IMR-90 (cell line): ENCODE results near the gene KICS2. TPM values are rescaled to one million over a fixed set of nuclear protein-coding genes. Genes with fewer than 3 reads are reported as not detected.

ENCODE experiments used
- ATAC-seq: fragments of 200-7000 bp; cut with Tn5 transposase; 2 replicates; pipeline ENCODE4 v1.9.1; 2020; ENCODE audit warnings: low read depth, mild to moderate bottlenecking, moderate library complexity
- BruUV-seq: library from RNA; stranded (reverse); fragments of 400-500 nt; replicated peaks from 2 replicates; lab custom pipeline; 2021; lab: Mats Ljungman, UMichigan
- CTCF ChIA-PET: fragments of 300-600 bp; formaldehyde crosslinking; extraction: SDS; loops from one replicate; lab custom pipeline; 2021; ENCODE audit warnings: antibody characterized with exemption; lab: Yijun Ruan, JAX
- POLR2A ChIA-PET: fragments of 300-600 bp; sonication (Branson Sonifier 250); formaldehyde crosslinking; loops from one replicate; lab custom pipeline; 2022; ENCODE audit warnings: antibody characterized with exemption; ENCODE audit not compliant: unreplicated experiment; lab: Charles Lee
- DNase-seq: peaks from one replicate; pipeline ENCODE4 v3.0.0; 2013
- H2AFZ ChIP-seq: replicated peaks from 2 replicates; pipeline ENCODE3; 2013; ENCODE audit warnings: low read length, mild to moderate bottlenecking; ENCODE audit not compliant: poor library complexity
- H2AK5ac ChIP-seq: 2 replicates; pipeline ENCODE4 v1.6.1; 2013; ENCODE audit warnings: low read depth, low read length, inconsistent platforms
- H2AK9ac ChIP-seq: replicated peaks from 2 replicates; pipeline ENCODE3; 2013; ENCODE audit warnings: mild to moderate bottlenecking, low read depth, low read length, moderate library complexity; ENCODE audit not compliant: poor library complexity
- H2BK120ac ChIP-seq: 2 replicates; pipeline ENCODE4 v1.6.1; 2013; ENCODE audit warnings: low read depth, low read length, inconsistent platforms
- H2BK15ac ChIP-seq: 3 replicates; pipeline ENCODE4 v1.6.1; 2013; ENCODE audit warnings: low read depth, low read length, inconsistent platforms
- H2BK20ac ChIP-seq: 2 replicates; pipeline ENCODE4 v1.6.1; 2013; ENCODE audit warnings: low read depth, mild to moderate bottlenecking, inconsistent platforms, low read length, moderate library complexity
- H2BK5ac ChIP-seq: 2 replicates; pipeline ENCODE4 v1.6.1; 2013; ENCODE audit warnings: mild to moderate bottlenecking, low read depth, low read length, inconsistent platforms; ENCODE audit not compliant: poor library complexity, severe bottlenecking
- H3K14ac ChIP-seq: replicated peaks from 2 replicates; pipeline ENCODE4 v1.6.1; 2013; ENCODE audit warnings: low read depth, low read length, inconsistent platforms
- H3K18ac ChIP-seq: 2 replicates; pipeline ENCODE4 v1.6.1; 2013; ENCODE audit warnings: low read depth, low read length, control low read depth
- H3K23ac ChIP-seq: 2 replicates; pipeline ENCODE4 v1.6.1; 2013; ENCODE audit warnings: low read depth, low read length, inconsistent platforms
- H3K27ac ChIP-seq: 2 replicates; pipeline ENCODE4 v1.5.1; 2013; ENCODE audit warnings: mild to moderate bottlenecking, control low read depth, low read length; ENCODE audit not compliant: insufficient read depth
- H3K27me3 ChIP-seq: 2 replicates; pipeline ENCODE4 v1.6.1; 2013; ENCODE audit warnings: low read length; ENCODE audit not compliant: control insufficient read depth, insufficient read depth
- H3K36me3 ChIP-seq: 2 replicates; pipeline ENCODE4 v1.6.1; 2013; ENCODE audit warnings: low read length, mixed read lengths; ENCODE audit not compliant: control insufficient read depth, insufficient read depth
- H3K4ac ChIP-seq: 2 replicates; pipeline ENCODE4 v1.6.1; 2013; ENCODE audit warnings: low read depth, low read length, inconsistent platforms
- H3K4me1 ChIP-seq: 2 replicates; pipeline ENCODE4 v1.6.1; 2013; ENCODE audit warnings: low read length, mixed read lengths; ENCODE audit not compliant: control insufficient read depth, insufficient read depth
- H3K4me2 ChIP-seq: 2 replicates; pipeline ENCODE4 v1.6.1; 2013; ENCODE audit warnings: low read depth, mild to moderate bottlenecking, control low read depth, low read length, moderate library complexity
- H3K4me3 ChIP-seq: 2 replicates; pipeline ENCODE4 v1.5.1; 2013; ENCODE audit warnings: low read depth, mild to moderate bottlenecking, control low read depth, low read length, moderate library complexity; ENCODE audit not compliant: insufficient read depth
- H3K56ac ChIP-seq: 2 replicates; pipeline ENCODE4 v1.6.1; 2013; ENCODE audit warnings: low read length, inconsistent platforms; ENCODE audit not compliant: insufficient read depth; ENCODE audit errors: extremely low read depth
- H3K79me1 ChIP-seq, 2 experiments: 2 replicates each; pipeline ENCODE4 v1.6.1; 2013; ENCODE audit warnings: low read length in 2 of 2, inconsistent platforms in 1 of 2, low read depth in 1 of 2
- H3K9ac ChIP-seq: 2 replicates; pipeline ENCODE4 v1.6.1; 2013; ENCODE audit warnings: low read depth, low read length, control low read depth
- H3K9me1 ChIP-seq: 2 replicates; pipeline ENCODE4 v1.6.1; 2013; ENCODE audit warnings: low read length, inconsistent platforms; ENCODE audit not compliant: insufficient read depth
- H3K9me3 ChIP-seq: 2 replicates; pipeline ENCODE4 v1.6.1; 2013; ENCODE audit warnings: low read length; ENCODE audit not compliant: control insufficient read depth, insufficient read depth
- H4K20me1 ChIP-seq: 2 replicates; pipeline ENCODE4 v1.6.1; 2013; ENCODE audit warnings: low read length, inconsistent platforms; ENCODE audit not compliant: insufficient read depth
- H4K5ac ChIP-seq: 2 replicates; pipeline ENCODE4 v1.6.1; 2013; ENCODE audit warnings: mild to moderate bottlenecking, low read depth, low read length, control low read depth
- H4K8ac ChIP-seq, 2 experiments: 2 replicates each; pipeline ENCODE4 v1.6.1; 2013; ENCODE audit warnings: low read depth in 2 of 2, low read length in 2 of 2, control low read depth in 1 of 2, inconsistent platforms in 1 of 2
- H4K91ac ChIP-seq: 2 replicates; pipeline ENCODE4 v1.6.1; 2013; ENCODE audit warnings: low read depth, low read length, inconsistent platforms; ENCODE audit not compliant: insufficient read depth
- CTCF ChIP-seq: conservative IDR thresholded peaks from 2 replicates; pipeline ENCODE4 v1.5.1; 2012; ENCODE audit warnings: mild to moderate bottlenecking, low read depth, low read length, improper control_type of control experiment
- FOS ChIP-seq: fragments of 150-350 bp; IDR thresholded peaks from 2 replicates; pipeline ENCODE4 v1.6.1; 2016; ENCODE audit warnings: low read depth, low read length
- MAFK ChIP-seq: IDR thresholded peaks from 2 replicates; pipeline ENCODE4 v1.6.1; 2012; ENCODE audit warnings: low read depth, low read length, improper control_type of control experiment
- POLR2A ChIP-seq: IDR thresholded peaks from 2 replicates; pipeline ENCODE4 v1.6.1; 2012; ENCODE audit warnings: mild to moderate bottlenecking, low read depth, low read length
- RAD21 ChIP-seq: IDR thresholded peaks from 2 replicates; pipeline ENCODE4 v1.6.1; 2012; ENCODE audit warnings: low read length, improper control_type of control experiment
- RCOR1 ChIP-seq: IDR thresholded peaks from 2 replicates; pipeline ENCODE4 v1.6.1; 2012; ENCODE audit warnings: mild to moderate bottlenecking, low read length, improper control_type of control experiment; ENCODE audit not compliant: insufficient replicate concordance
- USF2 ChIP-seq: fragments of 150-350 bp; IDR thresholded peaks from 2 replicates; pipeline ENCODE4 v1.6.1; 2017; ENCODE audit warnings: mild to moderate bottlenecking, antibody characterized with exemption, low read length, low read depth
- WGBS, 2 experiments: methylation state at CpG; one replicate each; pipeline versions ENCODE4 v1.1.5 to v1.1.7; 2013; ENCODE audit warnings: missing lambda C conversion rate in 2 of 2; ENCODE audit not compliant: insufficient read length in 1 of 2; ENCODE audit errors: extremely low coverage in 2 of 2; 5-methylcytosine and 5-hydroxymethylcytosine counted together
- dilution Hi-C: fragments of 300-500 bp; cut with HindIII; formaldehyde crosslinking; loops from one replicate; pipeline ENCODE4 v1.14.3; 2018; ENCODE audit warnings: low sequenced_read_pairs; ENCODE audit not compliant: unreplicated experiment
- in situ Hi-C: fragments of 300-500 bp; cut with MboI; formaldehyde crosslinking; loops from 3 replicates; pipeline ENCODE4 v1.14.3; 2019; ENCODE audit warnings: low sequenced_read_pairs, inconsistent platforms, mixed read lengths
- intact Hi-C: fragments of 100-400 bp; cut with micrococcal nuclease; formaldehyde crosslinking; loops from 2 replicates; pipeline ENCODE4 v1.10.0; 2022
- polyA plus RNA-seq, 3 experiments: library from polyadenylated mRNA; depleted of rRNA; stranded (reverse); fragments of >200 nt; gene quantifications; 2 replicates each; pipeline ENCODE4 v1.2.3, GENCODE V29; 2012; ENCODE audit warnings: low replicate concordance in 1 of 3
- total RNA-seq: library from RNA; depleted of rRNA; stranded (reverse); fragments of >200 nt; gene quantifications from 2 replicates; pipeline ENCODE4 v1.2.3, GENCODE V29; 2012

Gene KICS2
- total and polyA plus RNA-seq, 2 of the 4 experiments (the other 2 are of a cell fraction): 2.4 to 6.1 TPM

- peak; percentile 25 for TF ChIP-seq RCOR1
- peak; percentile 98 for TF ChIP-seq FOS
- TF ChIP-seq RAD21: peak; percentile 63
Measured at GRCh38 chr12:64181430-64182291, 40.4 kb downstream of the KICS2 start (continued).

- dilution Hi-C loops (no loop called here), in situ Hi-C loops (no loop called here), intact Hi-C loops (loop anchor here (1.0 to 10.0 kb wide), 7 partner anchors 68 to 342 kb away; no protein-coding TSS in a partner anchor)
- peak overlapping the region; percentile 55; the same call in 1 of the 2 replicates for H2AK5ac ChIP-seq
- TF ChIP-seq CTCF (no peak), MAFK (peak; percentile 83), USF2 (no peak), POLR2A (peak; percentile 12; the same call in 1 of the 2 replicates)
- H3K14ac ChIP-seq: peak overlapping the region; percentile 53
- no peak overlapping the region for H2AFZ ChIP-seq
- POLR2A ChIA-PET: no interaction called here
- H3K27ac ChIP-seq: peak overlapping the region; percentile 59
- peak overlapping the region; percentile 98 for H2BK120ac ChIP-seq
- ATAC-seq (peak; percentile 35), DNase-seq (peak; percentile 76)
- H2BK15ac ChIP-seq: peak overlapping the region; percentile 8
- BruUV-seq: TSS peak; percentile 94
- H2BK5ac ChIP-seq: peak overlapping the region; percentile 97
- H3K4me1 ChIP-seq: peaks cover 24% of the 10 kb centered on the region
- H4K8ac ChIP-seq: peak overlapping the region; percentile 23 to 90
- H2BK20ac ChIP-seq: peak overlapping the region; percentile 94
- no peak overlapping the region for H2AK9ac ChIP-seq
- peak overlapping the region; percentile 87 for H3K56ac ChIP-seq
- WGBS, 2 experiments: 11% methylated on average over 2 of the region's 5 CpGs; no CpG with 5 or more reads in 1 of the 2 experiments
- no peaks in the 10 kb centered on the region for H3K27me3 ChIP-seq
- peak overlapping the region; percentile 71 for H3K23ac ChIP-seq
- H3K9me3 ChIP-seq: no peaks in the 10 kb centered on the region
- H3K18ac ChIP-seq: peak overlapping the region; percentile 91
- H4K5ac ChIP-seq: peak overlapping the region; percentile 76
- CTCF ChIA-PET: interaction anchor here (0.6 to 1.3 kb wide), 7 partner anchors 55 to 344 kb away, joined by 3 to 7 read pairs (median 4); partner anchors contain the start of gene SRGAP1
- peaks cover 8% of the 10 kb centered on the region for H3K9me1 ChIP-seq
- no peaks in the 10 kb centered on the region for H3K36me3 ChIP-seq
- no peaks in the 10 kb centered on the region for H4K20me1 ChIP-seq
- H3K9ac ChIP-seq: peak overlapping the region; percentile 44
- H3K4ac ChIP-seq: peak overlapping the region; percentile 82
- peak overlapping the region; percentile 80 for H3K4me2 ChIP-seq
- peaks cover 0 to 33% of the 10 kb centered on the region in 2 experiments; a peak in 2 of 4 replicates for H3K79me1 ChIP-seq
- no peak overlapping the region for H3K4me3 ChIP-seq
- peak overlapping the region; percentile 98 for H4K91ac ChIP-seq
Measured at GRCh38 chr12:64180951-64181350, 41.1 kb downstream of the KICS2 start.
